NB4 (cell line): ENCODE results near the gene RAI1.

ENCODE experiments used
- CTCF ChIP-seq: IDR thresholded peaks from one replicate; pipeline ENCODE4 v1.5.1; 2012; ENCODE audit warnings: low read depth, low read length
- POLR2A ChIP-seq: IDR thresholded peaks from 2 replicates; pipeline ENCODE4 v1.6.1; 2011; ENCODE audit warnings: mild to moderate bottlenecking; ENCODE audit not compliant: insufficient read length; ENCODE audit errors: extremely low read depth

DNA sequence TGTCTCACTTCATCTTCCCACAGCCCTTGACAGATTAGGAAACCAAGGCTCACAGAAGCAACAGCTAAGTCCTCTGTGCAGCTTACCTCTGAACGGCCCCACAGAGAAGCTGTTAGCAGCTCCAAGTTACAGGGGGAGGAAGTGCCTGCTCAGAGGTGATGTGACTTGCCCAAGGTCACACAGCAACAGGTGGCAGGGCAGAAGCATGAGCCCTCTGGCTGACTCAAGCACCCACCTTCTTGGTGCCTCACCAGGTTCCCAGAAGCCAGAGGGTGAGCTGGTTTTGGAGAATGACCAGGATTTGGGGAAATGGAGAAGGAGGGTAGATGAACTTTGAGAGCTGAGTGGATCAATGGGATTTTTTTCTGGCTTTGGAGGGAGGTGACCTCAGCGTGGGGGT lies 14.0 kb upstream of the RAI1 start:
- TF ChIP-seq POLR2A (no peak), CTCF (no peak)
